HepG2 (cell line): Measurements from ENCODE around the gene SETD7. TPM values are rescaled to one million over a fixed set of nuclear protein-coding genes. Genes with fewer than 3 reads are reported as not detected.

ENCODE experiments used
- ATF1 ChIP-seq: IDR thresholded peaks from 2 replicates; pipeline ENCODE4 v1.6.1; 2016; ENCODE audit warnings: mild to moderate bottlenecking, control low read depth
- CHD2 ChIP-seq: IDR thresholded peaks from 2 replicates; pipeline ENCODE4 v1.6.1; 2011; ENCODE audit warnings: low read depth, low read length, improper control_type of control experiment
- ERF ChIP-seq: IDR thresholded peaks from 2 replicates; pipeline ENCODE4 v1.6.1; 2018; ENCODE audit warnings: missing biosample characterization, missing genetic modification reagents
- GATAD1 ChIP-seq: IDR thresholded peaks from 2 replicates; pipeline ENCODE4 v1.6.1; 2016; ENCODE audit warnings: missing genetic modification reagents, missing compliant biosample characterization
- HDAC1 ChIP-seq: sonication (generic); formaldehyde crosslinking; IDR thresholded peaks from 2 replicates; pipeline ENCODE4 v1.5.1; 2020; ENCODE audit warnings: mild to moderate bottlenecking, missing genetic modification reagents
- IRX3 ChIP-seq: sonication (generic); formaldehyde crosslinking; IDR thresholded peaks from 2 replicates; pipeline ENCODE4 v1.8.1; 2023; ENCODE audit warnings: mild to moderate bottlenecking, low read depth, missing genetic modification reagents, borderline replicate concordance
- MZF1 ChIP-seq: sonication (generic); formaldehyde crosslinking; IDR thresholded peaks from 2 replicates; pipeline ENCODE4 v1.8.1; 2023; ENCODE audit warnings: mild to moderate bottlenecking, missing genetic modification reagents, borderline replicate concordance
- POLR2AphosphoS5 ChIP-seq: IDR thresholded peaks from 2 replicates; pipeline ENCODE4 v1.6.1; 2012; ENCODE audit warnings: low read depth, low read length
- TARDBP ChIP-seq: sonication (generic); formaldehyde crosslinking; IDR thresholded peaks from 2 replicates; pipeline ENCODE4 v1.8.0; 2022; ENCODE audit warnings: mild to moderate bottlenecking, missing genetic modification reagents
- ZEB1 ChIP-seq: IDR thresholded peaks from 2 replicates; pipeline ENCODE4 v1.6.1; 2012; ENCODE audit warnings: mild to moderate bottlenecking, low read depth, inconsistent platforms; ENCODE audit not compliant: insufficient replicate concordance
- ZFP82 ChIP-seq: sonication (generic); formaldehyde crosslinking; IDR thresholded peaks from 2 replicates; pipeline ENCODE4 v1.5.1; 2020; ENCODE audit warnings: mild to moderate bottlenecking, missing genetic modification reagents, borderline replicate concordance
- ZNF556 ChIP-seq: sonication (generic); formaldehyde crosslinking; IDR thresholded peaks from 2 replicates; pipeline ENCODE4 v1.4.0; 2020; ENCODE audit warnings: mild to moderate bottlenecking, missing genetic modification reagents, borderline replicate concordance
- ZNF646 ChIP-seq: sonication (generic); formaldehyde crosslinking; IDR thresholded peaks from 2 replicates; pipeline ENCODE4 v1.9.0; 2021; ENCODE audit warnings: mild to moderate bottlenecking, missing genetic modification reagents
- ZNF709 ChIP-seq: sonication (generic); formaldehyde crosslinking; IDR thresholded peaks from 2 replicates; pipeline ENCODE4 v1.5.0; 2020; ENCODE audit warnings: mild to moderate bottlenecking, missing genetic modification reagents
- ZNF800 ChIP-seq: sonication (generic); formaldehyde crosslinking; IDR thresholded peaks from 2 replicates; pipeline ENCODE4 v1.4.0; 2020; ENCODE audit warnings: missing genetic modification reagents
- polyA plus RNA-seq, 8 experiments: library from polyadenylated mRNA; depleted of rRNA in 3 of 8; stranded (reverse) in 7 of 8; unstranded in 1 of 8; fragments of >200 nt; fragmentation: Illumina TruSeq in 4 of 8; extraction: Trizol in 4 of 8; gene quantifications; 2 replicates each; pipeline versions ENCODE4 v1.2.1 to v1.2.3, GENCODE V29; 2011 to 2016; ENCODE audit warnings: low read depth in 4 of 8, missing spikeins in 1 of 8, mixed read lengths in 1 of 8; ENCODE audit not compliant: insufficient read depth in 1 of 8
- total RNA-seq, 5 experiments: library from RNA; depleted of rRNA; stranded (reverse); fragments of >200 nt; fragmentation: Illumina TruSeq; extraction: Trizol; gene quantifications; 2 replicates each; pipeline ENCODE4 v1.2.3, GENCODE V29; 2016; ENCODE audit warnings: low read depth in 1 of 5
- TF ChIP-seq, protein P1 (sequence below): sonication (generic); IDR thresholded peaks from 2 replicates; pipeline ENCODE4 v1.6.1; 2016; ENCODE audit warnings: low read depth, borderline replicate concordance
- TF ChIP-seq, protein P2 (sequence below): sonication (generic); formaldehyde crosslinking; conservative IDR thresholded peaks from 2 replicates; pipeline ENCODE4 v1.8.0; 2022; ENCODE audit warnings: mild to moderate bottlenecking, moderate library complexity, missing genetic modification reagents

The SETD7 gene
- total and polyA plus RNA-seq, 2 of the 13 experiments (the other 11 are each of a cell fraction or from before 2014, with no cell fraction given) = 0.08 to 0.22 TPM

DNA sequence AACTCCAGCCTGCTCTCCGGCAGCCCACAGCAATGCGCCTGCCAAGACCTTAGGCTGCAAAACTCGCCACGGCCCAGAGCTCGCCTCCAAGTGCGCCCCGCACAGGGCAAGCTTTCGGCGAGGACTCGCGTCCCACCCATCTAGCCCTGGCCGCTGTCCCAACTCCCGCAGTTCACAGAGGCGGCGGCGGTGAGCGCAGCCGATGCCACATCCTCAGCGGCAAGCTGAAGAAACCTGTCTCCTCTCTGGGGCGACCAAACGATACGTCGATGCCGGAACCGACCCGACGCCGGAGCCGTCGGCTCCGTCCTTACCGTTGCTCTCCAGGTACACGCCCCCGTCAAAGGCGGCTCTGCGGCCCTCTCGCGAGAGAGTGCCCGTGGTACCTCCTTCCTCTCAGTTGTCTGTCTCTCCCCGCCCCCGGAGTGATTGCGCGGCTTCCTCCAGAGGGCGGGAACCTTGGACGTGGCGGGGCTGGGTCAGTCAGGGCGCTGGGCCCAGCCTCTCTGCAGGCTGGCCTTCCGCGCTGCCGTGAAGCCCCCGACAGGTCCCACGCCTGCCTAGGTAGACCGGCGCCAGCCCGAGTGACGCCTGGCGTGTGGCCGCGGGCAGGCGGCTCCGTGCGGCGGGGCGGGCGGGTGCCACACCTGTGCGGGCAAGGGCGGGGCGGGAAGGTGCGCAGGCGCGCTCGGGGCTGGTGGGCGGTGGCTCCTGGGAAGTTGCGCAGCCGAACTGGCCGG lies 102.5 kb downstream of the SETD7 start (continued):
- TF ChIP-seq MZF1 (CRISPR knock-in tag) (peak; percentile 35; the same call in 1 of the 2 replicates), GATAD1 (peak; percentile 78), POLR2AphosphoS5 (peak; percentile 73), ZEB1 (peak; percentile 89), ZNF709 (CRISPR knock-in tag) (peak; percentile 98), ZFP82 (CRISPR knock-in tag) (0 out of 2 replicates have a peak, but pooled peaks have one; percentile 14), IRX3 (CRISPR knock-in tag) (peak; percentile 79; the same call in 1 of the 2 replicates), HDAC1 (peak; percentile 78), ZNF646 (peak; percentile 84), ZNF556 (CRISPR knock-in tag) (peak; percentile 39), ATF1 (CRISPR knock-in tag) (no peak), ZNF800 (CRISPR knock-in tag) (no peak), CHD2 (peak; percentile 98), TARDBP (CRISPR knock-in tag) (peak; percentile 64; the same call in 1 of the 2 replicates), ERF (peak; percentile 37)
- TF ChIP-seq, protein P1, sequence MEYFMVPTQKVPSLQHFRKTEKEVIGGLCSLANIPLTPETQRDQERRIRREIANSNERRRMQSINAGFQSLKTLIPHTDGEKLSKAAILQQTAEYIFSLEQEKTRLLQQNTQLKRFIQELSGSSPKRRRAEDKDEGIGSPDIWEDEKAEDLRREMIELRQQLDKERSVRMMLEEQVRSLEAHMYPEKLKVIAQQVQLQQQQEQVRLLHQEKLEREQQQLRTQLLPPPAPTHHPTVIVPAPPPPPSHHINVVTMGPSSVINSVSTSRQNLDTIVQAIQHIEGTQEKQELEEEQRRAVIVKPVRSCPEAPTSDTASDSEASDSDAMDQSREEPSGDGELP = 0 out of 2 replicates have a peak, but pooled peaks have one; percentile 36
- TF ChIP-seq, protein P2, sequence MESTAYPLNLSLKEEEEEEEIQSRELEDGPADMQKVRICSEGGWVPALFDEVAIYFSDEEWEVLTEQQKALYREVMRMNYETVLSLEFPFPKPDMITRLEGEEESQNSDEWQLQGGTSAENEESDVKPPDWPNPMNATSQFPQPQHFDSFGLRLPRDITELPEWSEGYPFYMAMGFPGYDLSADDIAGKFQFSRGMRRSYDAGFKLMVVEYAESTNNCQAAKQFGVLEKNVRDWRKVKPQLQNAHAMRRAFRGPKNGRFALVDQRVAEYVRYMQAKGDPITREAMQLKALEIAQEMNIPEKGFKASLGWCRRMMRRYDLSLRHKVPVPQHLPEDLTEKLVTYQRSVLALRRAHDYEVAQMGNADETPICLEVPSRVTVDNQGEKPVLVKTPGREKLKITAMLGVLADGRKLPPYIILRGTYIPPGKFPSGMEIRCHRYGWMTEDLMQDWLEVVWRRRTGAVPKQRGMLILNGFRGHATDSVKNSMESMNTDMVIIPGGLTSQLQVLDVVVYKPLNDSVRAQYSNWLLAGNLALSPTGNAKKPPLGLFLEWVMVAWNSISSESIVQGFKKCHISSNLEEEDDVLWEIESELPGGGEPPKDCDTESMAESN = 0 out of 2 replicates have a peak, but pooled peaks have one; percentile 73
